Natural killer cell (primary cell): ENCODE results near the gene RANBP1. TPM values are rescaled to one million over a fixed set of nuclear protein-coding genes. Genes with fewer than 3 reads are reported as not detected.

ENCODE experiments used
- ATAC-seq, 3 donors: fragments of 150-1000 bp in 2 of 3; fragments of 200-7000 bp in 1 of 3; cut with Tn5 transposase; 1 replicate in 1 of 3; 2 replicates in 2 of 3; pipeline ENCODE4 v1.10.0; 2021; ENCODE audit warnings: mild to moderate bottlenecking in 2 of 3, moderate library complexity in 2 of 3
- DNase-seq, 2 donors: peaks; one replicate each; pipeline versions ENCODE4 v3.0.0 to v3.0.0-alpha.2; 2013 to 2021; ENCODE audit warnings: mixed read lengths in 1 of 2
- H3K27ac ChIP-seq: one replicate; pipeline ENCODE4 v1.5.1; 2013; ENCODE audit warnings: mild to moderate bottlenecking, low read length
- H3K27me3 ChIP-seq: one replicate; pipeline ENCODE4 v1.6.1; 2013; ENCODE audit warnings: low read length; ENCODE audit not compliant: control insufficient read depth, insufficient read depth
- H3K36me3 ChIP-seq: one replicate; pipeline ENCODE4 v1.6.1; 2013; ENCODE audit warnings: low read length; ENCODE audit not compliant: control insufficient read depth, insufficient read depth
- H3K4me1 ChIP-seq: one replicate; pipeline ENCODE4 v1.6.1; 2013; ENCODE audit warnings: low read length; ENCODE audit not compliant: control insufficient read depth, insufficient read depth
- H3K4me3 ChIP-seq: one replicate; pipeline ENCODE4 v1.5.1; 2013; ENCODE audit warnings: low read length
- H3K9me3 ChIP-seq: one replicate; pipeline ENCODE4 v1.6.1; 2013; ENCODE audit warnings: low read length; ENCODE audit not compliant: control insufficient read depth, insufficient read depth
- H3K27ac Mint-ChIP-seq, 2 donors: one replicate each; pipeline ENCODE4 v1.8.0; 2022; ENCODE audit warnings: mild to moderate bottlenecking in 2 of 2, mixed read lengths in 2 of 2, moderate library complexity in 1 of 2
- H3K27me3 Mint-ChIP-seq, 2 donors: one replicate each; pipeline ENCODE4 v1.8.0; 2022; ENCODE audit warnings: low read depth in 2 of 2, mixed read lengths in 2 of 2
- H3K36me3 Mint-ChIP-seq: one replicate; pipeline ENCODE4 v1.8.0; 2022; ENCODE audit warnings: mixed read lengths
- H3K4me1 Mint-ChIP-seq, 2 donors: one replicate each; pipeline ENCODE4 v1.8.0; 2022; ENCODE audit warnings: mixed read lengths in 2 of 2
- H3K4me3 Mint-ChIP-seq: one replicate; pipeline ENCODE4 v1.8.0; 2022; ENCODE audit warnings: mild to moderate bottlenecking, moderate library complexity, mixed read lengths
- H3K9me3 Mint-ChIP-seq, 2 donors: one replicate each; pipeline ENCODE4 v1.8.0; 2022; ENCODE audit warnings: mixed read lengths in 2 of 2
- CTCF ChIP-seq: fragments of 200-600 bp; IDR thresholded peaks from one replicate; pipeline ENCODE4 v1.8.0; 2022; ENCODE audit warnings: antibody characterized with exemption
- WGBS: methylation state at CpG from one replicate; pipeline ENCODE4 v1.1.7; 2013; ENCODE audit warnings: missing lambda C conversion rate; ENCODE audit not compliant: insufficient coverage; 5-methylcytosine and 5-hydroxymethylcytosine counted together
- intact Hi-C: fragments of 100-400 bp; cut with micrococcal nuclease; formaldehyde crosslinking; loops from one replicate; pipeline ENCODE4 v1.14.2; 2022
- total RNA-seq, 4 donors: library from RNA; stranded (reverse); fragments of 120-200 nt in 1 of 4; gene quantifications; one replicate each; pipeline versions ENCODE4 v1.2.3 to v1.2.4, GENCODE V29; 2013 to 2022

RANBP1 gene
- total RNA-seq, 3 donors from 2014 or later (not counting 1 experiment from before 2014, with no cell fraction given), result 54.0 to 61.0 (median 56.3) TPM

DNA sequence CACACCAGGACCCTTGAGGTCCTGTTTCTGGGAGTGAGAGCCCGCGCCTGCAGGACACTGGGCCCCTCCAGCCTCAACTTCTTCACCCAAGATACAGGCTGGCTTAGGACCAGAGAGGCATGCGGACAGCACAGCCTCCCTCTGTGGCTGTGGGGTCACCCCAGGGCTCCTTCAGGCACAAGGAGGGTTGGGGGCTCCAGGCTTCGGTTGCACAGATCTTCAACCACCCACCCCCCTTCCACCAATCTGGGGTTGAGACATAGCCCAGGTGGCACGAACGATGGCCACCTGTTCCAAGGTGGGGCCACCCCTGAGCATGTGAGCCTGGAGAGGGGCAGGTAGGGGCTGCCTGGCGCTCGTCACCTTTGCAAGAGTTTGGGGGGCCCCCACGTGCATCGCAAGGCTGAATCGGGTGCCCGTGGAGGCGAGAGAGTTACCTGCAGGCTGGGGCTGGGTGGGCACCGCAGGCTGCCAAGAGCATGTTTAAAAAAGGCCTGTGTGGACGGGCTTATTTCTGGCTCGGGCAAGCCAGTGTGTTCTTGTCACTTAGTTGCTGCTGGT is 16.9 kb downstream of the RANBP1 start:
- no peaks in the 10 kb centered on the region for H3K27me3 ChIP-seq
- DNase-seq (no peak), ATAC-seq (no peak)
- no peaks in the 10 kb centered on the region for H3K9me3 Mint-ChIP-seq
- H3K36me3 ChIP-seq, result no peaks in the 10 kb centered on the region
- peak overlapping the region; percentile 50 for H3K4me3 ChIP-seq
- intact Hi-C loops, result no loop called here
- peaks cover 4 to 32% of the 10 kb centered on the region in 2 donors for H3K4me1 Mint-ChIP-seq
- TF ChIP-seq CTCF, result no peak
- H3K4me1 ChIP-seq, result peaks cover 50% of the 10 kb centered on the region
- H3K27me3 Mint-ChIP-seq, result no peaks in the 10 kb centered on the region
- no peak overlapping the region for H3K27ac ChIP-seq
- no peaks in the 10 kb centered on the region for H3K36me3 Mint-ChIP-seq
- WGBS, result 84% methylated on average over 16 of the region's 16 CpGs
- no peak overlapping the region for H3K27ac Mint-ChIP-seq
- no peaks in the 10 kb centered on the region for H3K9me3 ChIP-seq
- peak overlapping the region; percentile 74 for H3K4me3 Mint-ChIP-seq

DNA sequence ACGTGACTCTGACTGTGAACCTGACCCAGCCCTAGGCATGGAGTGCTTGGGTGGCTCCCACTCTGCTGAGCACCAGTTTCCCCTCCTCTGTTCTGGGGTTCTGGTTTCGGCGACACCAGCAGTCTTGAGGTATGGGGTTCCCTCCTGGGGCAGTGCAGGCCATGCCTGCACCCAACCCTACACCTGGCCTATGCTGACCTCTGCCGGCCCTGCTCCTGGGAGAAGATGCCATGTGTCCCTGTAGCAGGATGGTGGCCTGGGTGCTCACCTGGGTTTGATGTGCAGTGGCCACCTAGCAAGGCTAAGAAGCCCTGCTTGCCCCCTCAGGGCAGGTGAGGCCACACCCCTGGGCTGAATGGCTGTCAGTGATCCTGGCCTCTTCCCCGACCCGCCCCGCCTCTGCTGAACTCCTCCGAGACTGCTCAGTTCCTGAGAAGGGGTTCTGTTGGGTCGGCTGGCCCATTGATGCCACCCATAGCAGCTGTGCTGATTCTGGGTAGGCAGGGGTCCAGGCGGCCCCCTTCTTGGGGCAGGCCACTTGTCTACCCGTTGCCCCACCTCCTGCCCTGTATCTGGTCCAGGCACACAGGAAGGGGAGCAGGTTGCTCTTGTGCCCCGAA is 18.1 kb downstream of the RANBP1 start:
- Histone ChIP-seq H3K9me3 (no peaks in the 10 kb centered on the region), H3K27ac (no peak overlapping the region), H3K4me3 (no peak overlapping the region), H3K27me3 (no peaks in the 10 kb centered on the region), H3K4me1 (peaks cover 57% of the 10 kb centered on the region), H3K36me3 (no peaks in the 10 kb centered on the region)
- Mint-ChIP-seq H3K4me1 (peaks cover 6 to 42% of the 10 kb centered on the region in 2 donors), H3K27me3 (no peaks in the 10 kb centered on the region), H3K4me3 (peak overlapping the region; percentile 50), H3K36me3 (no peaks in the 10 kb centered on the region), H3K27ac (no peak overlapping the region), H3K9me3 (no peaks in the 10 kb centered on the region)
- 89% methylated on average over 12 of the region's 12 CpGs for WGBS
- intact Hi-C loops, result no loop called here
- TF ChIP-seq CTCF, result no peak
- no peak for ATAC-seq
- DNase-seq, result no peak

GRCh38 chr22:20135265-20135664 is 19.4 kb downstream of the RANBP1 start:
- H3K36me3 Mint-ChIP-seq, result no peaks in the 10 kb centered on the region
- no peak overlapping the region for H3K4me3 Mint-ChIP-seq
- Histone ChIP-seq H3K4me1 (peaks cover 56% of the 10 kb centered on the region), H3K9me3 (no peaks in the 10 kb centered on the region), H3K27me3 (no peaks in the 10 kb centered on the region), H3K27ac (no peak overlapping the region), H3K4me3 (no peak overlapping the region), H3K36me3 (peaks cover 6% of the 10 kb centered on the region)
- 87% methylated on average over 4 of the region's 4 CpGs for WGBS
- TF ChIP-seq CTCF, result no peak
- DNase-seq (no peak), ATAC-seq (no peak)
- intact Hi-C loops, result no loop called here
- no peaks in the 10 kb centered on the region for H3K9me3 Mint-ChIP-seq
- peaks cover 6 to 49% of the 10 kb centered on the region in 2 donors for H3K4me1 Mint-ChIP-seq
- H3K27ac Mint-ChIP-seq, result no peak overlapping the region
- H3K27me3 Mint-ChIP-seq, result no peaks in the 10 kb centered on the region
